WI38 (cell line): ENCODE measurements around the gene CRIM1.

ENCODE experiments used
- H3K4me3 ChIP-seq: 2 replicates; pipeline ENCODE4 v1.5.1; 2011; ENCODE audit warnings: low read depth, mild to moderate bottlenecking, control low read depth, low read length
- TF ChIP-seq, protein P1 (sequence below): IDR thresholded peaks from 2 replicates; pipeline ENCODE4 v1.5.1; 2012; ENCODE audit warnings: low read depth, mild to moderate bottlenecking, control low read depth, low read length

Gene CRIM1

DNA sequence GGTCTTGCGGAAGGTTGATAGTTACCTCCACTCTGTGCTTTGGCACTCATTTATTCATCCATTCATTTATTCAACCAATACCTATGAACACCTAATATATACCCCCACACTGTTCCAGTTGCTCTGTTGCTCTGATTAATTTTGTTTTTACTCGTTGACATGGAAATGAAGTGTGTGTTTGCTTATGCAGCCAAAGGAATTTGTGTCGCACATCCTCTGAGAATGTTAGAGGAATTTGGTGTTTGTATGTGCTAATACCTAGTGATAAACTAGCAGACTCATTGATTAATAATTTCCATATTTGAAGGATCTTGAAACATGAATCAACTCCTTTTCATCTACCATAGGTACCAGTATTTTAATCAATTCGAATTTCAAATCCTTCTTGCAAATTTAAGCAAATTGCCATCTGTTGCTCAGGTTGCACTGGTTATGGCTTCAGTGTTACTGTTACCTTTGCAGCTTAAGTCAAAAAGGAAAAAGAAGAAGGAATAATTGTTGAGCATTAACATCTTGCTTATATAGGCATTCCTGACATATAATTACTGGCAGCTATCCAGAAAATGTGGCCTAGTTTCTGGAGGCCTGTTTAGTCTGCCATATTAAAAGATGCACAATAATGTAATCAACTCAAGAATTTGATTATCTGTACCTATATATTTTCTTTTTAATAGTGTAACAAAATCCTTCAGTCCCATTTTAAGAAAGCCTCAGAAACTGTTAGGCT lies 25.7 kb upstream of the CRIM1 start:
- no peak overlapping the region for H3K4me3 ChIP-seq
- TF ChIP-seq, protein P1, sequence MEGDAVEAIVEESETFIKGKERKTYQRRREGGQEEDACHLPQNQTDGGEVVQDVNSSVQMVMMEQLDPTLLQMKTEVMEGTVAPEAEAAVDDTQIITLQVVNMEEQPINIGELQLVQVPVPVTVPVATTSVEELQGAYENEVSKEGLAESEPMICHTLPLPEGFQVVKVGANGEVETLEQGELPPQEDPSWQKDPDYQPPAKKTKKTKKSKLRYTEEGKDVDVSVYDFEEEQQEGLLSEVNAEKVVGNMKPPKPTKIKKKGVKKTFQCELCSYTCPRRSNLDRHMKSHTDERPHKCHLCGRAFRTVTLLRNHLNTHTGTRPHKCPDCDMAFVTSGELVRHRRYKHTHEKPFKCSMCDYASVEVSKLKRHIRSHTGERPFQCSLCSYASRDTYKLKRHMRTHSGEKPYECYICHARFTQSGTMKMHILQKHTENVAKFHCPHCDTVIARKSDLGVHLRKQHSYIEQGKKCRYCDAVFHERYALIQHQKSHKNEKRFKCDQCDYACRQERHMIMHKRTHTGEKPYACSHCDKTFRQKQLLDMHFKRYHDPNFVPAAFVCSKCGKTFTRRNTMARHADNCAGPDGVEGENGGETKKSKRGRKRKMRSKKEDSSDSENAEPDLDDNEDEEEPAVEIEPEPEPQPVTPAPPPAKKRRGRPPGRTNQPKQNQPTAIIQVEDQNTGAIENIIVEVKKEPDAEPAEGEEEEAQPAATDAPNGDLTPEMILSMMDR = no peak

DNA sequence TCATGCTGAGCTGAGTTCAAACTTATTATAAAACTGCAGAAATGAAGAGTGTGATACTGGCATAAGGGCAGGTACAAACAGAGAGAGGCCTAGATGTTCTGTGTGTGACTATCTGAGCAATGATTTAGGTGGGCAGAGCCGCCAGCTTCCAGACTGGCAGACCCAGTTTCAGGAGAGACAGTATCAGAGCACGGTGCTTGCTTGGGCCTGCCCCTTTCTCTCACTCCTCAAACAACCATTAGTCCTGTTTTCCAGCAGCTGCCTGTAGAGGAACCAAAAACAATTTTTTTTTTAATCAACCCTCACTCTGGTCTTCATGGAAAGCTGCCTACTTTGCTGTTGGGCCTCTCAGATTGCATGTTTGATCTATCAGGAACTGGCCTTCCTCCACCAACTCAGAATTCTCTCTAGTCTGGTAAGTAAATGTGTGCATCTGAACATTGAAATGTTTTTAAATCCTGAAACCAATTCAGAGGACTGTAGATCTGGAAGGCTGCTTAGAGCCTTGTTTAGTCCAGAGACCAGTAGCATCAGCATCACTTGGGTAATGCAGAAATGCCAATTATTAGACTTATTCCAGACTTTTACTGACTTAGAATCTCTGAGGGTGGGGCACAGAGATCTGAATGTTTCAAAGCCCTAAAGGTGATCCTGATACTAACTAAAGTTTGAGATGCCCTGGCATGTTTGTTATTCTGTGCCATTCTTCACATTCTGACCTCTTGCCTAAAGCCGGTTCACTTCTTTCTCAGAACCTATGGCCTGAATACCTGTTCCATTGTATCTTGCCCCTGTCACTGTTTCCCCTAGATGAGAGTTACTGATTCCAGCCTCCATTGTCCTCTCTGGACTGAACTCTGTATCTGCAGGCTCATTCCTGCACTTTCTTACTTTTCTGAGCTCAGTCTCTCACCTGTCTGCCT lies 24.8 kb upstream of the CRIM1 start:
- H3K4me3 ChIP-seq = no peak overlapping the region
- TF ChIP-seq, protein P1 = no peak

DNA sequence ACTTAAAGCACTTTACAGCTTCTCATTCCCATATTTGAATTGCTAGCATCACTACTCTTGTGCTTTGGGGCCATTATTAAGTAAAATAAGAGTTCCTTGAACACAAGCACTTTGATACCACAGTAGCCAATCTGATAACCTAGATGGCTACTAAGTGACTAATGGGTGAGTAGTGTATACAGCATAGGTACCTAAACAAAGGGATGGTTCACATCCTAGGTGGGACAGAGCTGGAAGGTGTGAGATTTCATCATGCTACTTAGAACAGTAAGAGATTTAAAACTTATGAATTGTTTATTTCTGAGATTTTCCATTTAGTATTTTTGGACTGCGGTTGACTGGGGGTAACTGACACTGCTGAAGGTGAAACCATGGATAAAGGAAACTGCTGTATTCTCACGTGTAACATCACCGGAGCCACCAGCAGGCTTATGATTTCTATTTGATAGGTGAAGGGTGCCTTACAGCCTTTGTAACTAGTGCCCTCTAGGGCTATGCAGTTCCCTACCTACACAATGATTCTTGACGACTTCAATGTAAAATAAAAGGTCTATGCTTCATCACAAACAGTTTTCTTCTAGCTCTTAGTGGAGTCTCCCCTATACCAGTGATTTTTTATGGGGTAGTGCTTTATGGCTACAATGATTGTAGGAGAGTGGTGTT lies 22.1 kb upstream of the CRIM1 start:
- TF ChIP-seq, protein P1 = no peak
- H3K4me3 ChIP-seq = no peak overlapping the region

DNA sequence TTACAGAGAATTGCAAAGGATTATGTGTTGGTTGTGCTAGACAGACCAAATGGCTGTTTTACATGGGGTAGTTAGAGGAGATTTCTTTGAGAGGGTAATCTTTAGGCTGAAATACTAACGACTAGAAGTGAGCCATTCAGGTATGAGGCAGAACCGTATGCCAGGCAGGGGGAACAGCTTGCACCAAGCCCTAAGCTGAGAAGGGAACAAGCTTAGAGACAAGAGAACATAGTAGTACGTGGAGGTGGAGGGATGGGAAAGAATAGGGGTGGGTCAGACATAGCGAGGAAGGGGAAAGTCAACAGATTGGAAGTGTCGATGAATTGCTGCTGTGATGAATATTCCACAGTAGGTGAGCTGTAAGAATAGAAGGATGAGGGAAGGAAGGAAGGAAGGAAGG lies 20.0 kb upstream of the CRIM1 start:
- TF ChIP-seq, protein P1 = no peak
- no peak overlapping the region for H3K4me3 ChIP-seq

DNA sequence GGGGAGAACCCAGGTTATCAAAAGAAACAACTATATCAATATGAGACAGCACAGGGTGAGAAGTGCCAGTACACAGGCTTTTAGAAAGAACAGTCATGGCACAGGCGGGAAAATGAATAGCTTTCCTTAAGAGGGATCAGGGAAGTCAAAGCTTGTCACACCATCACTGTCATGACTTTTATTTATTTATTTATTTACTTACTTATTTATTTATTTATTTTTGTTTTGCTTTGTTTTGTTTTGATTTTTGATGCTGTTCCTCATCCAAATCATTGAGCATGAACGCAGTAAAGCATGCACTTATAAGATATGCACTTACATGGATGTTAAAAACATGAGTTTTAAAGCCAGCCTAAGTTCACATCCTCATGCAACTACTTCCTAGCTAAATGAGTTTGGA lies 19.3 kb upstream of the CRIM1 start:
- TF ChIP-seq, protein P1 = no peak
- no peak overlapping the region for H3K4me3 ChIP-seq

DNA sequence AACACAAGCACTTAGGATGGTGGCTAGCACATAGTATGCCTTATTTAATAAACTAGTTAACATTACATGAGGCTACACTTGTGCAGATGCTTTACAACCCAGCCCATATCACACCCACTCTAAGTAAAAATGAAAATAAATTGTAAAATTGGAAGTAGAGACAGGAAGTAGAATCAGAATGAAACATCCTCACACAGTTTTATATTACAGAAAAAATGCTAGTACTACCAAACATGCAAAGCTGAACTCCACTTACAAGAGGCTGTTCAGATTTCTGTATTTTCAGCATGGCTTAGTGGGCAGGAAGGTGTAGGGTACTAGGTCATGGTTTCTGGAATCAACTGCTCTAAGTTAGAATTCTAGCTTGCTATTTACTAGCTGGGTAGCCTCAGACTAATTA lies 18.2 kb upstream of the CRIM1 start:
- H3K4me3 ChIP-seq = no peak overlapping the region
- TF ChIP-seq, protein P1 = no peak
